Effector CD8-positive, alpha-beta T cell (primary cell): ENCODE measurements around the gene GZMM.

Source experiments
- DNase-seq: peaks from one replicate; lab custom pipeline; 2025; lab: John Stamatoyannopoulos, UW

GZMM gene

DNA sequence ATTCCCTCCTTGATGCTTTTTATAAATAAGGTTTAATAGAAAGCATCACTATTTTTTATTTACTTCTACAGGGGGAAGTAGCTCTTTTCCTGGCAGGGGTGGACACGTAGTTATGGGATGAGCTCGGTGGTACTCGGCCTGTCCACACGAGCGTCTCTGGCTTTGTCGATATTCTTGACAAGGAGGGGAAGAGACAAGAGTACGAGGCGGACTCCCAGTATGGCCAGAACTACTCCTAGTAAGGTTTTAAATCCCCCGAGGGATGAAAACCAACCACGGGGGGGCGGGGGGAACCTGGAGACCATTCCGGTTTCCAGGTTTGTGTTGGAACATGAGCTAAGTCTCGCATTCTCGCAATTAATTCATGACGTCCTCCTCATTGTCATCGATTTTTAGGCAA, 23.0 kb downstream of the GZMM start:
- DNase-seq, result no peak

DNA sequence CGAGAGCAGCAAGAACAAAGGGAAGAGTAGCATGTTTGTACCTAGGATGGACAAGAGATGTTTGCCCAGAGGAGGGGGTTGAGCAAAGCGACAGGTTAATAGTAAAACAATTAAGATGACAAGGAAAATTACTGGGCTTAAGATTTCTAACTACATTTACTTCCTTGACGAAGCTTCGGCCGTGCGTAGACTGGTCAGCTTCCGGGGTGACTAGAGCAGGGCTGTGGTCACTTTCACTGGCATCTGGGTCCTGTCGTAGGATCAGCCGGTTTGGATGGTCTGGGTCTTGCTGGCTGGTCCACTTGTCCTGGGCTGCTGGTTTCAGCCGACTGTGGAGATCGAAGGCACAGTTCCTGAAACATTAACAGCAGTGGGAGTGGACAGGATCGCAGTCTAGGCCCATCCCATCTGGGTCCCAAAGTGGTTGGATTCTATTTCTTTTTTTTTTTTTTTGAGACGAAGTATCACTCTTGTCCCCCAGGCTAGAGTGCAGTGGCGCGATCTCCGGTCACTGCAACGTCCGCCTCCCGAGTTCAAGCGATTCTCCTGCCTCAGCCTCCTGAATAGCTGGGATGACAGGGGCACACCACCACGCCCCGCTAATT, 23.5 kb downstream of the GZMM start:
- no peak for DNase-seq

- DNase-seq, result peak; percentile 23
Observed at GRCh38 chr19:570251-570686, 26.4 kb downstream of the GZMM start.

DNA sequence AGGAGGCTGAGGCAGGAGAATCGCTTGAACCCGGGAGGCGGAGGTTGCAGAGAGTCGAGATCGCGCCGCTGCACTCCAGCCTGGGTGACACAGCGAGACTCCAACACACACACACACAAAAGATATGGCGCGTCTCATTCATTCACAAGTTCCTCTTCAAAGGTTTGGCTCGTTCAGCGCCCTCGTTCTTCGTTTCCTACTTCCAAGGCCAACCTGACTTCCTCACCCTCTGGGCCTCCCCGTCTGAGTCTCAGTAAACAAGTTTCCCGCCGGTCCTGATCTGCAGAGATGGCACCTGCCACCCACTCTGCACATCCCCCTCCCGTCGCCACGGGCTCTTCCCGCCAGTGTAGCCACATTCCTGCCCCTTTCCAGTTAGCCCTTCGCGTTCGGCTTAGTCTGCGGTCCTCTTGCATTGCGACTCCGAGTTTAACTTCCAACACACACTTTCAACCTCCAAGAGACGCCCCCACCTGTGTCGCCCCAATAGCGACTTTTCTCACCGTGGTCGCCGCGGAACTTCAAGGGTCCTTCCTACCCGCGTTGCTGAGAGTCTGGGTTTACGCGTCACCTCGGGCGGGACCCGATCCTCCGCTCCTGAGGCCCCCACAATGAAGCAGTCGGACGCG, 27.2 kb downstream of the GZMM start:
- DNase-seq, result peak; percentile 43

GRCh38 chr19:571566-571974, 27.7 kb downstream of the GZMM start:
- DNase-seq, result no peak

DNA sequence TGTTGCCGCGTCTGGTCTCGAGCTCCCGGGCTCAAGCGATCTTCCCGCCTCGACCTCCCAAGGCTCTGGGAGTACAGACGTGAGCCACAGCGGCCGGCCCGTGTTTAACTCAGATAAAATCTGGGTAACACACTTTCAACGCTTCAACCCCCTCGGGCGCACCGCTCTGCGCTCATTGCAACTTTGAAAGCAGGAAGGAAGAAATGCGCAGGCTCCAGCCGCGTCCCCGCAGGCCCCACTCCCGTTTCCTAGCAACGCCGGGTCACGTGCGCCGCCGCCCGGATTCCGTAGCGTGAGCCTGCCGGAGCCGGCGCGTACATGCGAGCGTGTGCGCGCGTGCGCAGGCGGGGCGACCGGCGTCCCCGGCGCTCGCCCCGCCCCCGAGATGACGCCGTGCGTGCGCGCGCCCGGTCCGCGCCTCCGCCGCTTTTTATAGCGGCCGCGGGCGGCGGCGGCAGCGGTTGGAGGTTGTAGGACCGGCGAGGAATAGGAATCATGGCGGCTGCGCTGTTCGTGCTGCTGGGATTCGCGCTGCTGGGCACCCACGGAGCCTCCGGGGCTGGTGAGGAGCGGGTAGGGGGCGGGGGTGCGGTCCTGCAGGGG, 28.4 kb downstream of the GZMM start, which contains the start of gene BSG:
Gene BSG (plus strand): TSS at position 457 of the 603 bp plus-strand sequence. CDS start 39 bp downstream, at position 496.
- peak; percentile 96 for DNase-seq

DNA sequence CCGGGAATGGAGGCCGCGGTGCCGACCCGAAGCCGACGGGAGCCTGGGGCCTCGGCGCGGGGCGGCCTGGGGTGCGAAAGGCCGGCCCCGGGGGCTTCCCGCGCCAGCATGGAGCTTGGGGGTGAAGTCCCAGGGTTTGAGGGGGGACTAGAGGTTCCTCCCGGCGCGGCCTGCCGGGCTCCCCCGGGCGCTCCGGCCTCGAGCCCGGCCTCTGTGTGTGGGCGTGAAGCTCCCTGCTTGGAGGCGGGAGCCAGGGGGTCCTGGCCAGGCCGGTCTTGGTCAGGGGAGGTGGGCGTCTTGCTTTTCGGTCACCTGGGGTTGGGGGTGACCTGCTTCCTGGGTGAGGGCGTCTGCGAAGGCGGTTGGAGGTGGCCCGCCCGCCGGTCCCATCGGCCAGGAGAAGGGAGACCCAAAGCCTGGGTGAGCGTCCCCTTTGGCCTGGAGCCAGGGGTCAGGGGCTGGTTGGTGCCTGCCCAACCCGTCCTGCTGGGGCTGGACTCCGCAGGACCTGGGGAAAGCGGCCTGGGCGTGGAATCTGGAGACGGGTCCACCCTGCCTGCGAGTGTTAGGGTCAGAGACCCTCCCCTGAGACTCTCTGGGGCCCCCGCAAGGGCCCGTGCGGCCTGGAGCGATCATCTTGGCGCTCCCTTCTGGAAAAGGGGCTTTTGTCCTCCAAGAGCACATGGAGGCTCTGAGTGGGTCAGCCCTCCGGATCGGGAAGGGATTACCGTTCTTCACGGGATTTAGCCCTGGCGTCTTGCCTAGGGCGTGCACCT, 29.1 kb downstream of the GZMM start:
- no peak for DNase-seq

GRCh38 chr19:573519-573825, 29.6 kb downstream of the GZMM start:
- no peak for DNase-seq

DNA sequence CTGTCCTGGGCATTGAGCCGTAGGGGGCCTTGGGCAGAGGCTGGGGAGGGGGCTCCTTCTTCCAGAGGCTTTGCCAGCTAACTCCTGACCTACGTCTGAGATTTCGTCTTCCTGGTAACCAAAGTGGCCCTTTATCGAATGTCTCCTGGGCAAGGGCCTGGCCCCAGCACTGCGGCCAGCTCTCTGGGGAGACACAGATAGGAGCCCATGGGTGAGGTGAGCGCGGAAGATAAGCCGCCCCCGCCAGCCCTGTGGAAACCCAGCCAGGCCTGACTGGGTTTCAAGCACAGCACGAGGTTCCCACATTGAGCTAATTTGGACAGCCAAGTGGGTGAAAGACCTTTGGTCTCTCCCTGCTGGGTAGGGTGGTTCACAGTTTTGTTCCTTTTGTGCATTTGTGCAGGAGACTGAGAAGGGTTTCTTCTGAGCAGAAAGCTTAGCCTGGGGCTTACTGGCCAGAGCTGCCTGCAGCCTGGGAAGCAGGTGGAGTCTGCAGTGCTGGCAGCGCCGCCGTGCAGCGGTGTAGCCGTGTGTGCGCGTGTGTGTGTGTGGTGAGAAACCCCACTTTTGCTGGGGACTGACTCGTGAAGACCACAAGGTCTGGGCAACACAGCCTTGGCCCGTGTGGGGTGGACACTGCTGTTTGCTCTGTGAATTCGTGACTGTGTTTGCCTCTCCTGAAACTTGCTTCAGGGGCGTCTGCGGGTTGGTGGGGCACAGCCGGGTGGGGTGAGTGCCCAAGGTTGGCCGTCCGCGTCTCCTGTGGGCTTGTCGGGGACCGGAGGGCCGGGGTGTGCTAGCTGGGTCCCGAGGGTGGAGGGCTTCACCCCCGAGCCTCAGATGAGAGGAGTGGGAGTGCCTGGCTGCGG, 31.0 kb downstream of the GZMM start:
- DNase-seq, result no peak

- no peak for DNase-seq
Observed at GRCh38 chr19:575527-576506, 32.0 kb downstream of the GZMM start.

GRCh38 chr19:576768-577438, 33.0 kb downstream of the GZMM start:
- DNase-seq, result no peak

DNA sequence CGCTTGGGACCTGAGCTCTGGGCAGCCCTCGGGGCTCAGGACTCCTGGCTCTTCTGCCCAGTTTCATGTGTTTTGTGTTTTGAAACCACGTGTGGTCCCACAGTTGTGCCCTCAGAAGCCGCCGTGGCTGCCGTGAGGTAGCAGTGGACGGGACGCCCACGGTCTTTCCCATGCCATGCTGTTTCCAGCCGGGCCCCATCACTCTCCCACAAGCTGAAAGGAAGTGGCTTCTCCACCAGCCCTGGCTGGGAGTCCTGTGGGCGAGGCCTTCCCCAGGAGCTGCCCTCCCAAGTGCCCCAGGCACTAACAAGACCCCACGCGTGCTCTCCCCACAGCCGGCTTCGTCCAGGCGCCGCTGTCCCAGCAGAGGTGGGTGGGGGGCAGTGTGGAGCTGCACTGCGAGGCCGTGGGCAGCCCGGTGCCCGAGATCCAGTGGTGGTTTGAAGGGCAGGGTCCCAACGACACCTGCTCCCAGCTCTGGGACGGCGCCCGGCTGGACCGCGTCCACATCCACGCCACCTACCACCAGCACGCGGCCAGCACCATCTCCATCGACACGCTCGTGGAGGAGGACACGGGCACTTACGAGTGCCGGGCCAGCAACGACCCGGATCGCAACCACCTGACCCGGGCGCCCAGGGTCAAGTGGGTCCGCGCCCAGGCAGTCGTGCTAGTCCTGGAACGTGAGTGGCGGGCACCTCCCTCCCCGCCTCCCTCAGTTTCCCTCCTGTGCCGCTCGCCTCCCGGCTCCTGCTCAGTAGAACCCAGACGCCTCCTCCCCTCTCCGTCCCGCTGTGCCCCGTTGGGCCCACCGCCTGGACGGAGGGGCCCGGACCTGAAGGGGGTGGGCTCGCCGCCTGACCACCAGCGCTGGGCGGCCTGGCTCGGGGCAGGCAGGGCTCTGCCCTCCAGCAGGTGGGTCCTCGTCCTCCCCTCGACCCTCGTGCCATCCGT, 33.9 kb downstream of the GZMM start:
- no peak for DNase-seq

DNA sequence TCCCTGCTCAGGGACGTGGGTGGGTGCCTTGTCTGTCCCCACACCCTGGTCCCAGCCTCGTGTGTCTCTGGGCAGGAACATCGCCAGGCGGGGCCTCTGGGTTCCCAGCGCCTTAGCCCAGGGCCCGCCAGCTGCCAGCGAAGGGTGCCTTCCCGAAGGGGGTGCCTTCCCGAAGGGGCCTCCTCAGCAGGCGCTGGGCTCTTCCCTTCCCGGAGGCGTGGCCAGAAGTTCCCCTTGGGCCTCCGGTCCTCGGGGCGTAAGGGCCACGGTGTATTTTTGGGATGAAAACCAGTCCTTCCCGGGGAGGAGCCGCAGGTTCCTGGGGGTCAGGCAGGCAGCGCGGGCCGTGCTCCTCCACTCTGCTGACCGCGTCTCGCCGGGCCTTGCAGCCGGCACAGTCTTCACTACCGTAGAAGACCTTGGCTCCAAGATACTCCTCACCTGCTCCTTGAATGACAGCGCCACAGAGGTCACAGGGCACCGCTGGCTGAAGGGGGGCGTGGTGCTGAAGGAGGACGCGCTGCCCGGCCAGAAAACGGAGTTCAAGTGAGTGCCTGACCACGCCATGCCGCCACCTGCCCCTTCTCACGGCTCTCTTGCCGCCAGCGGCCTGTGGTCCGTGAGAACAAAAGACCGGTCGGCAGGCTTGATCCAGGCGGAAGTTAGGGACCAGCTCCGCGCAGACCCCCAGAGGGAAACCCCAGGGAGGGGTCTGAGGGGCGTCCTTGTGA, 35.4 kb downstream of the GZMM start:
- DNase-seq, result no peak

DNA sequence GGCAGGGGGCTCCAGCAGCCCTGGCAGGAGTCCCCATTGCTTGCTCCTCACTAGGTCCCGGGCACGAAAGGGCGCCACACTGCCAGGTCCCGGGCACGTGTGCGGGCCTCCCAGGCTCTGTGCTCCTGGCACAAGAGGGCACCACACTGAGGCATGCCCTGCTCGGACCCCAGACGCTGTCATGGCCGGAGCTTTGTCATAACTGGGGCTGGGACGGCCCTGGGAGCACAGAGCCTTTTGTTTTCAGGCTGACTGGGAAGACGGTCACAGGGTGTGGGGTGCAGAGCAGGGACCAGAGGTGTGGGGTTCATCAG, 35.9 kb downstream of the GZMM start:
- no peak for DNase-seq

DNA sequence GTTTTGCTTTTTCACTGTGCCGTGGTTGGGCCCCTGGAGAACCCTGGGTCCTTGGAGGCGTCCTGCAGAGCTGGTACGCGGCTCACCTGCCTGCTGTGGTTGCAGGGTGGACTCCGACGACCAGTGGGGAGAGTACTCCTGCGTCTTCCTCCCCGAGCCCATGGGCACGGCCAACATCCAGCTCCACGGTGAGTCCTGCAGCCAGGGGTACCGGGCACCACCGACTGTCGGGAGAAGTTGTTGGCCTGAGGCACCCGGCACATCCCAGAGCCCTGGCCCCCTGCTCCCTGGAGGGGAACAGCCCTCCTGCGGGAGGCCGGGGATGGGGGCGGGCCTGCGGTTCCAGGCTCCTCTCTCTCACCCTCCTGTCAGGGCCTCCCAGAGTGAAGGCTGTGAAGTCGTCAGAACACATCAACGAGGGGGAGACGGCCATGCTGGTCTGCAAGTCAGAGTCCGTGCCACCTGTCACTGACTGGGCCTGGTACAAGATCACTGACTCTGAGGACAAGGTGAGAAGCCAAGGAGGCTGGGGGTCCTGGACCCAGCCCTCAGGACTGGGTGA, 36.5 kb downstream of the GZMM start:
- no peak for DNase-seq

- DNase-seq, result no peak
Observed at GRCh38 chr19:581399-582111, 37.7 kb downstream of the GZMM start.

DNA sequence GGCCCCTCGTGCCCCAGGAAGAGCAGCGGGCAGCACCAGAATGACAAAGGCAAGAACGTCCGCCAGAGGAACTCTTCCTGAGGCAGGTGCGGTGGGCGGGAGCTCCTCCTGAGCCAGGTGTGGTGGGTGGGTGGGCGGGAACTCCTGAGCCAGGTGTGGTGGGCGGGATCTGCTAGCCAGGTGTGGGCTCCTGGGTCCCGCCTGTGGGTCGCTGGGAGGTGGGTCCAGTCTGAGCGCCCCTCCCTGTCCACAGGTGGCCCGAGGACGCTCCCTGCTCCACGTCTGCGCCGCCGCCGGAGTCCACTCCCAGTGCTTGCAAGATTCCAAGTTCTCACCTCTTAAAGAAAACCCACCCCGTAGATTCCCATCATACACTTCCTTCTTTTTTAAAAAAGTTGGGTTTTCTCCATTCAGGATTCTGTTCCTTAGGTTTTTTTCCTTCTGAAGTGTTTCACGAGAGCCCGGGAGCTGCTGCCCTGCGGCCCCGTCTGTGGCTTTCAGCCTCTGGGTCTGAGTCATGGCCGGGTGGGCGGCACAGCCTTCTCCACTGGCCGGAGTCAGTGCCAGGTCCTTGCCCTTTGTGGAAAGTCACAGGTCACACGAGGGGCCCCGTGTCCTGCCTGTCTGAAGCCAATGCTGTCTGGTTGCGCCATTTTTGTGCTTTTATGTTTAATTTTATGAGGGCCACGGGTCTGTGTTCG, 38.8 kb downstream of the GZMM start:
- DNase-seq, result no peak
